HG02759 (cell line): ENCODE data around the gene ABHD6.

Source experiments
- ATAC-seq: cut with Tn5 transposase; IDR thresholded peaks from one replicate; pipeline ENCODE4 v1.9.1; 2021; ENCODE audit warnings: mild to moderate bottlenecking, moderate library complexity; ENCODE audit not compliant: unreplicated experiment

ABHD6 gene

GRCh38 chr3:58307639-58308215 lies 70.1 kb downstream of the ABHD6 start:
- no peak for ATAC-seq

- ATAC-seq = no peak
These were observed 71.1 kb downstream of the ABHD6 start for GRCh38 chr3:58308728-58309127.

- ATAC-seq = no peak
These were observed 80.2 kb downstream of the ABHD6 start for GRCh38 chr3:58317811-58318210.

GRCh38 chr3:58321791-58322190 lies 84.2 kb downstream of the ABHD6 start:
- no peak for ATAC-seq

- ATAC-seq = no peak
These were observed 85.2 kb downstream of the ABHD6 start for GRCh38 chr3:58322793-58323192.

- no peak for ATAC-seq
These were observed 86.2 kb downstream of the ABHD6 start for GRCh38 chr3:58323529-58324390.

GRCh38 chr3:58324391-58325390 lies 87.1 kb downstream of the ABHD6 start:
- ATAC-seq = no peak

GRCh38 chr3:58325525-58325992 lies 88.0 kb downstream of the ABHD6 start:
- ATAC-seq = no peak

GRCh38 chr3:58326267-58326900 lies 88.8 kb downstream of the ABHD6 start:
- no peak for ATAC-seq

GRCh38 chr3:58329150-58329921 lies 91.7 kb downstream of the ABHD6 start:
- ATAC-seq = no peak

- ATAC-seq = no peak
These were observed 92.4 kb downstream of the ABHD6 start for GRCh38 chr3:58329922-58330413.

- ATAC-seq = no peak
These were observed 94.1 kb downstream of the ABHD6 start for GRCh38 chr3:58331593-58332152.

- peak; percentile 94 for ATAC-seq
These were observed 95.1 kb downstream of the ABHD6 start, which contains the start of gene PXK for GRCh38 chr3:58332575-58333188. Gene PXK (plus strand): TSS chr3:58332892. CDS start chr3:58332989, 97 bp downstream.

- peak; percentile 42 for ATAC-seq
These were observed 95.8 kb downstream of the ABHD6 start for GRCh38 chr3:58333206-58334012.

- no peak for ATAC-seq
These were observed 96.4 kb downstream of the ABHD6 start for GRCh38 chr3:58334013-58334321.

GRCh38 chr3:58334506-58334884 lies 96.9 kb downstream of the ABHD6 start:
- no peak for ATAC-seq

GRCh38 chr3:58335652-58335947 lies 98.0 kb downstream of the ABHD6 start:
- ATAC-seq = no peak

- ATAC-seq = no peak
These were observed 98.7 kb downstream of the ABHD6 start for GRCh38 chr3:58336135-58336882.
